SK-N-MC (cell line): ENCODE data around the gene SLC9C2.
"Not testable (repeated sequence)": the region's sequence is repeated elsewhere in the genome, so short reads cannot be mapped to it uniquely, and the experiment has no call there.

Experiments
- DNase-seq: peaks from one replicate; pipeline ENCODE4 v3.0.0-alpha.2; 2011; ENCODE audit warnings: low read depth, low spot score
- H3K27ac ChIP-seq: fragments of 200-600 bp; sonication (generic); 2 replicates; pipeline ENCODE4 v1.5.1; 2016; ENCODE audit warnings: mixed run types
- H3K36me3 ChIP-seq: fragments of 200-600 bp; sonication (generic); 2 replicates; pipeline ENCODE4 v1.6.1; 2017; ENCODE audit warnings: antibody characterized with exemption, low read length, mixed read lengths; ENCODE audit not compliant: insufficient read depth
- H3K4me3 ChIP-seq: fragments of 200-600 bp; sonication (generic); 2 replicates; pipeline ENCODE4 v1.5.1; 2016
- H3K9ac ChIP-seq: fragments of 200-600 bp; sonication (generic); 2 replicates; pipeline ENCODE4 v1.8.0; 2017; ENCODE audit warnings: mixed run types, mixed read lengths; ENCODE audit not compliant: insufficient read length
- H3K9me3 ChIP-seq: fragments of 200-600 bp; sonication (generic); 2 replicates; pipeline ENCODE4 v1.6.1; 2017; ENCODE audit warnings: low read depth, mild to moderate bottlenecking, antibody characterized with exemption, low read length, moderate library complexity, mixed read lengths
- EZH2 ChIP-seq: fragments of 200-600 bp; sonication (generic); IDR thresholded peaks from one replicate; pipeline ENCODE4 v1.6.1; 2017; ENCODE audit warnings: antibody characterized with exemption
- FOXP2 ChIP-seq: optimal IDR thresholded peaks from 2 replicates; pipeline ENCODE3; 2011; ENCODE audit warnings: mild to moderate bottlenecking, moderate library complexity; ENCODE audit not compliant: insufficient read depth; ENCODE audit errors: extremely low read length, control extremely low read depth
- POLR2AphosphoS5 ChIP-seq: IDR thresholded peaks from 2 replicates; pipeline ENCODE4 v1.6.1; 2012; ENCODE audit warnings: mild to moderate bottlenecking, low read depth, low read length, borderline replicate concordance

The SLC9C2 gene

DNA sequence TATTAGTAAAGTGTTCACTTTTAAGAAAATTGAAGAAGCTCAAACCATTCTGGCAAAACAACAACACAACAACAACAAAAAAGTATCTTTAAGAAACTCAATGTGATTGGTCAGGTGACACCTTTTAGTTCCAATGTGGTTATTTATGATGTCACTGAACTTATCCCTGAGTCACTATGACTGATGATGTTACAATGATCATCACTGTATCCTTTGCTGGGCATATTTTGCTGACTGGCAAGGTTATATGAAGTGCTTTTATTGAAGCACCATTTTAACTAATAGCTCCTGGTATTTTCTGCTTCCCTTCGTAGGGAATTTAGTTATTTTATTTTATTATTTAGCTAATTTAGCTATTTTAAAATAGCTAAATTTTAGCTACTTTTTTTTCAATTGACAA lies 32.2 kb upstream of the SLC9C2 start, which contains the start of gene TEX50:
Gene TEX50, plus strand, starts transcription at position 223 of the 400 bp plus-strand sequence. CDS start 184 bp downstream, outside the sequence.
- Histone ChIP-seq H3K4me3 (no peak within 1 kb of the TSS), H3K9me3 (no peaks in the 10 kb centered on the region), H3K9ac (no peak within 1 kb of the TSS), H3K27ac (no peak within 1 kb of the TSS), H3K36me3 (no peaks in the 10 kb centered on the region)
- no peak for TF ChIP-seq FOXP2
- TF ChIP-seq EZH2 = no peak
- TF ChIP-seq POLR2AphosphoS5 = no peak
- no peak for DNase-seq

DNA sequence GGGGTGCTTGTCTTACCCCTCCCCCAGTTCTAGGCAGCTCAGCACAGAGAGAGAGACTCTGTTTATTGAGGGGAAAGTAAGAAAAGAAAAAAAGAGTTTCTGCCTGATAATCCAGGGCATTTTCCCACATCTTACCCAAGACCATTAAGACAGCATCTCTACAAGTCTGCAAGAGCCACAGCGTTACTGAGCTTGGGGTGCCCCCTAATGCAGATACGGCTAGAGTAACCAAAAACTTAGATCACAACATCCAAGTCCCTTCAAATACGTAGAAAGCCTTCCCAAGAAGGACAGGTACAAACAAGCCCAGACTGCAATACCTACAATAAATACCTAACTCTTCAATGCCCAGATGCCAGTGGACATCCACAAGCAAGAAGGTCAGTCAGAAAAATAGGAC lies 26.0 kb upstream of the SLC9C2 start:
- no peaks in the 10 kb centered on the region for H3K9me3 ChIP-seq
- H3K27ac ChIP-seq = no peak overlapping the region
- H3K9ac ChIP-seq = no peak overlapping the region
- no peaks in the 10 kb centered on the region for H3K36me3 ChIP-seq
- no peak for TF ChIP-seq EZH2
- no peak for TF ChIP-seq POLR2AphosphoS5
- TF ChIP-seq FOXP2 = no peak
- DNase-seq = no peak
- no peak overlapping the region for H3K4me3 ChIP-seq

DNA sequence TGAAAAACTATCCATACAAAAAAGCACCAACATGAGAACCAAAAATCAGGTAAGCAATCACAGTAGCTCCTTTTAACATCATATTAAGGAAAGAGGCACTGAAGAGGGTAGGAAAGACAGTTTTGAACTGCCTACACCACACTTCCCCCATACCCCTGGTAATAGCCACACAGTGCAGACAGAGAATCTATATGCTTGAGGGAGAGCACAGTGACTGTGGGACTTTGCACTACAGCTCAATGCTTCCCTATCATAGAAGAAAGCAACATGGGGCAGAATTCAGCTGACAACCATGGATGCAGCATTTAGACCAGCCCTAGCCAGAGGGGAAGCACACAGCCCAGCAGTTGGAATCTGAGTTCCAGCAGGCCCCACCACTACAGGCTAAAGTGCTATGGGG lies 24.4 kb upstream of the SLC9C2 start:
- Histone ChIP-seq H3K27ac (no peak overlapping the region), H3K36me3 (no peaks in the 10 kb centered on the region), H3K9me3 (no peaks in the 10 kb centered on the region), H3K9ac (no peak overlapping the region), H3K4me3 (no peak overlapping the region)
- no peak for DNase-seq
- TF ChIP-seq POLR2AphosphoS5 = no peak
- TF ChIP-seq EZH2 = no peak
- TF ChIP-seq FOXP2 = no peak

DNA sequence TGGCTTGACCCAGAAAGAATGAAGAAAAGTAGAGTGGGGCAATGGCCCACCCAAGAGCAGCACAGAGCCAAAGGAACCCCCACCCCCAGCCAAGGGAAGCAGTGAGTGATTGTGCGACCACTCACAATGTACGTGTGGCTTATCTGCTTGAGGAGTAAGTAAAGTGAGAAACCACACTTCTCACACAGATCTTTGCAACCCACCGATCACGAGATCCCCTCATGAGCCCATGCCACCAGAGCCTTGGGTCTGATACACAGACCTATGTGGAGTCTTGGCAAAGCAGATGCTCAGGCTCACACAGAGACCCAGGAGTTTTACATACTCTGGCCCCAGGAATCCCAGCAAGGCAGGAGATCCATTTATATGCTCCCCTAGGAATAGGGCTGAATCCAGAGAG lies 14.0 kb upstream of the SLC9C2 start:
- TF ChIP-seq POLR2AphosphoS5 = no peak
- TF ChIP-seq EZH2 = no peak
- Histone ChIP-seq H3K9me3 (no peaks in the 10 kb centered on the region), H3K36me3 (no peaks in the 10 kb centered on the region), H3K27ac (no peak overlapping the region), H3K9ac (no peak overlapping the region), H3K4me3 (no peak overlapping the region)
- DNase-seq = no peak

DNA sequence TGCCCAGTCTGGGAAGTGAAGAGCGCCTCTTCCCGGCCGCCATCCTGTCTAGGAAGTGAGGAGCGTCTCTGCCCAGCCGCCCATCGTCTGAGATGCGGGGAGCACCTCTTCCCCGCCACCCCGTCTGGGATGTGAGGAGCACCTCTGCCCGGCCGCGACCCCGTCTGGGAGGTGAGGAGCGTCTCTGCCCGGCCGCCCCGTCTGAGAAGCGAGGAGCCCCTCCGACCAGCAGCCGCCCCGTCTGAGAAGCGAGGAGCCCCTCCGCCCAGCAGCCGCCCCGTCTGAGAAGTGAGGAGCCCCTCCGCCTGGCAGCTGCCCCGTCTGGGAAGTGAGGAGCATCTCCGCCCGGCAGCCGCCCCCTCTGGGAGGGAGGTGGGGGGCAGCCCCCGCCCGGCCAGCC lies 10.2 kb upstream of the SLC9C2 start:
- H3K4me3 ChIP-seq, H3K27ac ChIP-seq, DNase-seq, H3K36me3 ChIP-seq, H3K9me3 ChIP-seq, H3K9ac ChIP-seq: not testable (repeated sequence)

DNA sequence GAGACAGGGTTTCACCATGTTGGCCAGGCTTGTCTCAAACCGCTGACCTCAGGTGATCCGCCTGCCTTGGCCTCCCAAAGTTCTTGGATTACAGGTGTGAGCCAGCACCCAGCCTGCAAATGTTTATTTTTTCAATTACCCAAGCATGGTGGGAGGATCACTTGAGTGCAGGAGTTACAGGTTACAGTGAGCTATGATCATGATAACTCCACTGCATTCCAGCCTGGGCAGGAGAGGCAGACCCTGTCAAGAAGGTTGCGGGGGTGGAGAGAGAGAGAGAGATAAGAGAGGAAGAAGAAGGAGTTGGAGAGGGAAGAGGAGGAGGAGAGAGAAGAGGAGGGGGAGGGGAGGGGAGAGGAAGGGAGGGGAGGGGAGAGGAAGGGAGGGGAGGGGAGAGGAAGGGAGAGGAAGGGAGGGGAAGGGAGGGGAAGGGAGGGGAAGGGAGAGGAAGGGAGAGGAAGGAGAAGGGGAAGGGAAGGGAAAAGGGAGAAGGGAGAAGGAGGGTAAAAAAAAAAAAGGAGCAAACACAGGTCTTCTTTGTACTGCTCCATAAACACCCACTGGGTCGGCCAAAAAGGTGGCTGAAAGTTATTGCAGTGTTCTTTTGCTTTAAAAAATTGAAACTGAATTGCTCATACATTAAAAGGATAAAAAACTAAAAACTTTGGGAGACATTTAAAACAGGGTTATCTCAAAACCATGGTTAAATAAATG lies 5.8 kb upstream of the SLC9C2 start:
- TF ChIP-seq POLR2AphosphoS5 (no peak), FOXP2 (no peak), EZH2 (no peak)
- no peak overlapping the region for H3K27ac ChIP-seq
- H3K9ac ChIP-seq = no peak overlapping the region
- no peaks in the 10 kb centered on the region for H3K9me3 ChIP-seq
- DNase-seq = no peak
- H3K36me3 ChIP-seq = no peaks in the 10 kb centered on the region
- no peak overlapping the region for H3K4me3 ChIP-seq

DNA sequence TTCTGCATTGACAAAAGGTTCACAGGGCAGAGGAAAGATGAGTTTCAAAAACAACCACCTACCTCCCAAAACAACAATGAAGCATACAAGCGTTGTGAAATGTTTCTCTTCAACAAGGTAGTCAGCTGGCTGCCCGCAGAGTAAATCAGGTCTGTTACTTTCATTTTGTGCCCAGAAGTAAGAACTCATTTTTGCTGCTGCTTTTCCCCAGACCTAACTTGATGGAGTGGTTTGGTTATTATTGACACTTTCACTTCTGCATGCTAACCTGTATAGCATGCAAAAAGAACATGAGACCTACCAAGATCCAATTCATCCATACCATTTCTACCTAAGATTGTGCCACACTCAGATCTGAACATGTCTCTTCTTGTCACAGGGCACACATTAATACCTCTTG lies 1.3 kb downstream of the SLC9C2 start:
- H3K27ac ChIP-seq = no peak overlapping the region
- DNase-seq = no peak

DNA sequence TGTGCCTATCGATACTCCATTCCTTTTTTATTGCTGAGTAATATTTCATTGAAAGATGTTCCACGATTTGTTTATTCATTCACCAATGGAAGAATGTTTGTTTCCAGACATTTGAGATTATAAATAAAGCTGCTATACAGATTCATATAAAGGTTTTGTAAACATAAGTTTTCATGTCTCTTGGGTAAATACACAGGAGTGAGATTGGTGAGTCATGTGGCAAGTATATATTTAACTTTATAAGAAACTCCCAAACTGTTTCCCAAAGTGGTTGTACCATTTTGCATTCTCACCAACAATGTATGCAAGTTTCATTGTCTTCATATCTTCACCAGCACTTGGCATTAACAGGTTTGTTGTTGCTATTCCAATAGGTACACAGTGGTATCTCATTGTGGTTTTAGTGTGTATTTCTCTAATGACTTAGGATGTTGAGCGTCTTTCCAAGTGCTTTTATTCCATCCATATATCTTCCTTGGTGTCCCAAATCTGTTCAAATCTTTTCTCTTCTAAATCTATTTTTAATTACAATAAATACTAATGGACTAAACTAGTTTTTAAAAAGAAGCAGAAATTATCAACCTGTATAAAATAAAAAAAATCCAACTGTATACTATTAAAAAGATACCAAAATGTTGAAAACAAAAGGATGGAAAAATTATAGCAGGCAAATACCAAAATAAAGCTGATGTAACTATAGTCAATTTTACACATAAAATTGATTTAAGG lies 6.6 kb downstream of the SLC9C2 start:
- no peak overlapping the region for H3K27ac ChIP-seq
- no peak overlapping the region for H3K4me3 ChIP-seq
- DNase-seq = no peak
- no peaks in the 10 kb centered on the region for H3K36me3 ChIP-seq
- no peaks in the 10 kb centered on the region for H3K9me3 ChIP-seq
- TF ChIP-seq EZH2 (no peak), FOXP2 (no peak), POLR2AphosphoS5 (no peak)
- H3K9ac ChIP-seq = no peak overlapping the region

More for the DNA sequence above, 1.3 kb downstream of the SLC9C2 start:
- no peak overlapping the region for H3K9ac ChIP-seq
- H3K9me3 ChIP-seq = no peaks in the 10 kb centered on the region
- TF ChIP-seq POLR2AphosphoS5 = no peak
- TF ChIP-seq EZH2 = no peak
- TF ChIP-seq FOXP2 = no peak
- H3K4me3 ChIP-seq = no peak overlapping the region
- no peaks in the 10 kb centered on the region for H3K36me3 ChIP-seq

DNA sequence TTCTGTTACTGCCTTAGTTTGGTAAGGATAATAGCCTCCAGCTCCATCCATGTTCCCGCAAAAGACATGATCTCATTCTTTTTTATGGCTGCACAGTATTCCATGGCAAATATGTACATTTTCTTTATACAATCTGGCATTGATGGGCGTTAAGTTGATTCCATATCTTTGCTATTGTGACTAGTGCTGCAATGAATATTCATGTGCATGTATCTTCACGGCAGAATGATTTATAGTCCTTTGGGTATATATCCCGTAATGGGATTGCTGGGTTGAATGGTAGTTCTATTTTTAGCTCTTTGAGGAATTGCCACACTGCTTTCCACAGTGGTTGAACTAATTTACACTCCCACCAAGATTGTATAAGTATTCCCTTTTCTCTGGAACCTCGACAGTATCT lies 11.7 kb downstream of the SLC9C2 start:
- DNase-seq = peak; percentile 18
- H3K9me3 ChIP-seq, H3K4me3 ChIP-seq, H3K27ac ChIP-seq, H3K9ac ChIP-seq, H3K36me3 ChIP-seq: not testable (repeated sequence)
